ES-I3 (cell line): ENCODE data around the gene CAT.

ENCODE experiments used
- H3K36me3 ChIP-seq: 2 replicates; pipeline ENCODE4 v1.6.1; 2013; ENCODE audit warnings: mild to moderate bottlenecking, low read length, control low read depth, moderate library complexity; ENCODE audit not compliant: insufficient read depth
- H3K4me1 ChIP-seq: 2 replicates; pipeline ENCODE4 v1.6.1; 2013; ENCODE audit warnings: mild to moderate bottlenecking, control low read depth, low read length; ENCODE audit not compliant: insufficient read depth
- H3K9ac ChIP-seq: 2 replicates; pipeline ENCODE4 v1.6.1; 2013; ENCODE audit warnings: low read depth, mild to moderate bottlenecking, low read length, moderate library complexity
- H3K9me3 ChIP-seq: 2 replicates; pipeline ENCODE4 v1.6.1; 2013; ENCODE audit warnings: mild to moderate bottlenecking, low read length, moderate library complexity; ENCODE audit not compliant: control insufficient read depth, insufficient read depth

The CAT gene

DNA sequence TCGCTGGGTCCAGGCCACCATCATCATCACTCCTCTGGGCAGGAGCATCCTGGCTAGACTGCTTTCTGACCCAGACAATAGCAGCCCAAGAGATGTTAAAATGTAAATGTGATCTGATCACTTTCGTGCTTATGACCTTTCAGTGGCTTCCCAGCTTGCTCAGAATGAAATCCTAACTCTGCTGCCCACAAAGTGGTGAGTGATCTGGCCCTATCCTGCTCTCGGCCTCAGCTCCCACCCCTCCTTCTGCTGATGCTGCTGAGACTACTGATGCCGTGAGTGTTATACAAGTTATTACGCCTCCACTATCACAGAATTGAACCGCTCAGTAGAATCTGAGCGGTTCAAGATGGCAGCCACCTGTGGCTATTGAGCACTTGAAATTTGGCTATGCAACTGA, 48.7 kb downstream of the CAT start:
- no peaks in the 10 kb centered on the region for H3K36me3 ChIP-seq
- H3K9me3 ChIP-seq = no peaks in the 10 kb centered on the region
- no peak overlapping the region for H3K9ac ChIP-seq
- no peaks in the 10 kb centered on the region for H3K4me1 ChIP-seq

DNA sequence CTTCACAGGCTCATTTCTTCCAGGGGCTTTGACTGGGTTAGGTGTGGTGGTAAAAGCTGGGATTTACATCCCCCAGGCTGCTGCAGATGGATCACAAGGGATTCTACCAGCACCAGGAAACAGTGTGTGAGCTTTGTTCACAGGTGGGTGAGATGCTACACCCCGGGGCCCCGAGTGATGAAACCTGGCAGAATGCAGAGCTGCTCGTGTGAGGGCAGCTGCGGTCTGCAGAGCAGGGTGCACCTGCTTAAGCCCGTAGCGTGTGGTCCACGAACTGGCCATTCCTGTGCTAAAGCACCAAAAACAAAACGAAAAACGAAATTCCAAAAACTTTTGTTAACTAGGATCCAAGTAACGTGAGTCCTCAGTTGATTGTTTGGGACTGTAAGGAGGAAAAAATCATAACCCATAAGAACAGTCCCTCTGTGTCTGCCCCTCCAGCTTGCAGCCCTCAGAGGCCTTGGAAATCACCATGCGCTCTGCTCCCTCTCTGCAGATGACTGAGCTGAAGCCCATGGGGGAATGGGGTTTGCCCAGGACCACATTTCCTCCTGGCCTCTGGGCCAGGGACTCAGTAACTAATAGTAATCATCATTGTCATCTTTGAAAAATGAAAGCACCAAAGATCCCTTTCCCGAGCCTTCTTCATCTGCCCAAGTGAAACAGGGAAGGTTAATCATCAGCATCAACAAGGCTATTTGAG, 50.3 kb downstream of the CAT start:
- no peak overlapping the region for H3K9ac ChIP-seq
- H3K36me3 ChIP-seq = no peaks in the 10 kb centered on the region

DNA sequence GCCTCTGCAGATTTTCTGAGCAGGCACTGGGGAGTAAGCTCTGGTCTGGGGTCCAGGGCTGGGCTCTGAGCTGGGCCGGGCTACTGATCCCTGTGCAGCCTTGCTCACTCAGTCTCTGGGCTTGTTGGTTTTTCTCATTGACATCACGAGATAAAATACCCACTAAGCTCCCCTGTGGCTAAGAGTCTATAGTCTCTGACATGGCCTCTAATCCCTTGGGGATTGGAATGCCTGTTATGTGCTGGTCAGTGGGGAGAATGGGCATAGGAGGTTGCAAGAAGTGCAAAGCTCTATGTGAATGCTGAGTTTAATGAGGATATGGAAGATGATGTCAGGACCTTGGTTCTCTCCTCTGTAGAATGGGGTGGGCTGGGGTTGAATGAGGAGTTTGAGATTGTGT, 51.6 kb downstream of the CAT start:
- Histone ChIP-seq H3K4me1 (no peaks in the 10 kb centered on the region; the same call in 1 of the 2 replicates), H3K36me3 (no peaks in the 10 kb centered on the region), H3K9ac (no peak overlapping the region), H3K9me3 (no peaks in the 10 kb centered on the region)

More for the DNA sequence above, 50.3 kb downstream of the CAT start:
- Histone ChIP-seq H3K9me3 (no peaks in the 10 kb centered on the region), H3K4me1 (no peaks in the 10 kb centered on the region)

- Histone ChIP-seq H3K4me1 (peaks cover 3% of the 10 kb centered on the region; the same call in 1 of the 2 replicates), H3K36me3 (no peaks in the 10 kb centered on the region), H3K9ac (no peak overlapping the region), H3K9me3 (no peaks in the 10 kb centered on the region)
These were observed 54.2 kb downstream of the CAT start for GRCh38 chr11:34492806-34493414.

DNA sequence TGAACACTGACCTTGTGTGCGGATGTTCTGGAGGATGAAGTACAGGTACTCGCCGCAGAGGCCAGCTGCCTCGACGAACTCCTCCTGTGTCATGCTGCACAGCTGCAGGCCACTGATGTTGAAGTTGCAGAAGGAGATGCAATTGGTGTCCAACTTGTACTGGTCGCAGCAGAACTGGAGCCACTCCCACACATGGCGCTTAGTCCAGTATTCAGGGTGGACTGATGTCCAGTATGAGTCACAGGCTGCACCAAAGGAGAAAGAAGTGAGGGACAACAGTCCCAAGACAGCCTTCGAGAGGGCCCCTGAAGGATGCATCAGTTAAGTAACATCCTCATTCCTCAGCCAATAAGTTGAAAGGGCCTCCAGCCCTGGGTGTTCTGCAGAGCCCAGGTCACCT, 54.7 kb downstream of the CAT start:
- H3K9me3 ChIP-seq = no peaks in the 10 kb centered on the region
- H3K36me3 ChIP-seq = no peaks in the 10 kb centered on the region
- H3K4me1 ChIP-seq = peaks cover 3% of the 10 kb centered on the region; the same call in 1 of the 2 replicates
- no peak overlapping the region for H3K9ac ChIP-seq

DNA sequence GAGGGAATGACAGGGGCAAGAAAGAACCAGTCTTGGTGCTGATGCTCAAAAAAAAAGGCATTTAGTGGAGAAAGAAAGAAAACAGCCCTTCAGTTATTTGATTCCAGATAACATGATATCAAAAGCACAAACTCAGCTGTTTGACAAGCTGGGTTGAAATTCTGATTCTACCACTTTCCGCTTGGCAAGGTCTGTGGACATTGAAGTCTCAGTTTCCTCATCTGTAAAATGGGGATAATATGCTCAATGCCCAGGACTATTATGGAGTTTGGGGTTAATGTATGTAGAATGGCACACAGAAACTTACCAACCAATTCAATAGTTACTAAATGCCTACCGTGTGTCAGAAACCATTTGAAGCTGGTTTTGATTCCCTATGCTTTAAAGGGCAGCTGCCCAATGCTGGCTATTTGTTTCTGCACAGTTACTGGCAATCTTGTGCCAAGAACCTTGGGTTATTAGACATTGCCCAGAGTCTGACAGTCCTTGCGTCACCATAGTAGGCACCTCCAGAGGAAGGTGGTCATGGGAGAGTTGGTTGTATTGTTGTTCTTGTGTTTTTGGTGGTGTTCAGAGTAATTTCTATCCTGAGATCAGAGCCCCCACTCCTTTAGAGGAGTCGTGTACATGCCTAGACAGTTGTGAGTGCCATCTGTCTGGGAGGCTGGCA, 55.3 kb downstream of the CAT start:
- Histone ChIP-seq H3K36me3 (no peaks in the 10 kb centered on the region), H3K4me1 (peaks cover 3% of the 10 kb centered on the region; the same call in 1 of the 2 replicates), H3K9me3 (no peaks in the 10 kb centered on the region), H3K9ac (no peak overlapping the region)

DNA sequence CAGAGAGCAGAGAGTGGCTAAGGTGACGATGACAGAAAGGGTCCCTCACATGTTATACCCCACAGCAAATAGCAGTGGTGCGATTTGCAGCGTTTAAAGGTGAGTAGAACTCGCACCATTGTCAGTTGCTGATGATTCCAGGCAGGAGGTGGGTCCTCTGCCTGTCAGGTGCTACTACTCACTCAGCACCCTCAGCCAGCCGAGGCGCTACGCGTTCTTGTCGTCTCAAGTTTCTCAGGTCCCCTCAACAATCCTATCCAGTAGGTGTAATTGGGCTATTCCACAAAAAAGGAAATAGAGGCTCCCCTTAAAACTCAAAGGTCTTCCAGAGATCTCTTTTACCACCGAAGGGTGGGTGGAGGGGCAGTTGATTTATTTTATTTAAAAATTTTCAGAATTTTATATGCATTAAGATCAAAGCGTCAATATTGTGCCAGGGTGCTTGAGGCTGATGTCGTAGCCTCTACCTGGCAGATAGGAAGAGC, 56.5 kb downstream of the CAT start:
- H3K4me1 ChIP-seq = peaks cover 3% of the 10 kb centered on the region; the same call in 1 of the 2 replicates
- no peaks in the 10 kb centered on the region for H3K9me3 ChIP-seq
- H3K9ac ChIP-seq = no peak overlapping the region
- H3K36me3 ChIP-seq = no peaks in the 10 kb centered on the region

DNA sequence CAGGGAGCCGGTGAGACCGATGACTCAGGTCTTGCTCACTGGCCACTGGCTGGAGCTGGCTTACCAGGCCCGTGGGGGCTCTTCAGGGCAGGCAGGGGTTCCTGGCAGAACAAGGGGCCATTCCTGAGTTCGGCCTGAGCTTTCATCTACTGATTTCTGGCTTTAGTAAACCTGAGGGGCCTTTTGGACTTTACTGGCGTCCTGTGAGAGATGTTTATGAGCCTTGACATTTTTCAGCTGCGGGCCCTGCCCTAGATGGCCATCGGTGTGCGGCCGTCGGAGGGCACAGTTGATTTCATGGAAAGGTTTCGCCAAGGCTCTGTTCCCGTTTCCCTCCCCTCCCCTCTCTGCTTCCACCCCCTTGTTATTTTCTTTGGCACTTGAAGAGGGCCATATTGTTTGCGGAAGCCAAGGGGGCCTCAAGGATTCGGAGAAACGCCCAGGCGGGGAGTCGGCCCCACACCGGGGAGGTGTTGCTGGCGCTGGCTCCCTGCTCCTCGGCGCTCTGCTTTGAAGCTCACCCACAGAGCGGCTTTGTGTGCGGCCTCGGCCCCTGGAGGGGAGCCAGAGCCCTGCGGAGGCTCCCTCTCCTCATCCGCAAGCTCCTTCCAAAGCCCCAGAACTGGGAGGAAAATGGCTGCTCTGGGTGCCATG, 57.1 kb downstream of the CAT start:
- Histone ChIP-seq H3K4me1 (peaks cover 3% of the 10 kb centered on the region; the same call in 1 of the 2 replicates), H3K9ac (no peak overlapping the region), H3K36me3 (no peaks in the 10 kb centered on the region), H3K9me3 (no peaks in the 10 kb centered on the region)

DNA sequence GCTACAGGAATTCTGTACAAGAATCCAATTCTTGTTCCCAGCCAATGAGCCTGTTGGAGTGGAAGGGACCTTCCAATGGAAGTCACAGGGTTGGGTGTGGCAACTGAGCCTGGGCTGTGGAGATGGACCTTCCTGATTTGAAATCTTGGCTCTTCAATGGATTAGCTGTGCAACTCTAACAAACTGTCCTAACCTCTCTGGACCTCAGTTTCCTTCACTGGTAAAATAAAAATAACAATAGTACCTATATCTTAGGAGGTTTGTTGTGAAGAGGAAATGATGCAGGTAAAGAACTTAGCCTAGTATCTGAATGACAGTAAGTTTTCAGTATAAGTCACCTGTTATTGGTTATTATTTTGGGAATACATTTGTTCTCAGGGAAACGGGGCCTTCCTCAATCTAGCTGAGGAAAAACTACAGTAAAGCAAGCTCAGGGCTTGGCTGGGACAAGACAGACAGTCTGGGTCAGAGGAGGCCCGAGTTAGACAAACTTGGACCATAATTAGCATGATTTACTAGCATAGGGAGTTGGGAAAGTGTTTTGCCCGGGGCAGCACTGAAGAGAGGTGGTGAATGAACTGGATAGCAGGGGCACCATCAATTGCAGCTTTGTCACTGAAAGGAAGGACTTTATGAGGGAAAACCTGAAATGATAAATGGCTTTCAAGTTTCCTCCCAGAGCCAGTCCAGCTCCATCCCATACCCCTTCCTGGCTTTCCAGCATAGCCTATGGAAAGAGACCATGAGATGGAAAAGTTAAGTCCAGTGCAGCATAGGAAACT, 61.2 kb downstream of the CAT start:
- no peak overlapping the region for H3K9ac ChIP-seq
- H3K9me3 ChIP-seq = no peaks in the 10 kb centered on the region
- H3K4me1 ChIP-seq = peaks cover 3% of the 10 kb centered on the region; the same call in 1 of the 2 replicates
- H3K36me3 ChIP-seq = no peaks in the 10 kb centered on the region

- Histone ChIP-seq H3K9ac (no peak overlapping the region), H3K36me3 (no peaks in the 10 kb centered on the region), H3K4me1 (no peaks in the 10 kb centered on the region), H3K9me3 (no peaks in the 10 kb centered on the region)
These were observed 62.8 kb downstream of the CAT start for GRCh38 chr11:34501500-34501899.

- Histone ChIP-seq H3K4me1 (no peaks in the 10 kb centered on the region), H3K9me3 (no peaks in the 10 kb centered on the region), H3K36me3 (no peaks in the 10 kb centered on the region), H3K9ac (no peak overlapping the region)
These were observed 63.2 kb downstream of the CAT start for GRCh38 chr11:34501949-34502348.

DNA sequence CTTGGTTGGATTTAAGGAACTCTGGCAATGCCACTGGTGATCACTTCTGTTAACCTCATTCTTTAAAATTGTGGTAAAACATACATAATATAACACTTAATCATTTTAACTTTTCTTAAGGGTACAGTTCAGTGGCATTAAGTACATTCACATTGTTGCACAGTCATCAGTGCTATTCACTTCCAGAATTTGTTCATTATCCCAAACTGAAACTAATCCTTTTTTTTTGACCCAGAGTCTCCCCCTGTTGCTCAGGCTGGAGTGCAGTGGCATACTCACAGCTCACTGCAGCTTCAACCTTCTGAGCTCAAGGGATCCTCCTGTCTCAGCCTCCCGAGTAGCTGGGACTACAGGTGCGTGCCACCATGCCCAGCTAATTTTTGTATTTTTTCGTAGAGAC, 64.2 kb downstream of the CAT start:
- no peaks in the 10 kb centered on the region for H3K4me1 ChIP-seq
- H3K36me3 ChIP-seq = no peaks in the 10 kb centered on the region
- H3K9me3 ChIP-seq = no peaks in the 10 kb centered on the region
- H3K9ac ChIP-seq = no peak overlapping the region

GRCh38 chr11:34505874-34506273, 67.1 kb downstream of the CAT start:
- H3K36me3 ChIP-seq = no peaks in the 10 kb centered on the region
- no peaks in the 10 kb centered on the region for H3K9me3 ChIP-seq
- no peak overlapping the region for H3K9ac ChIP-seq
- H3K4me1 ChIP-seq = no peaks in the 10 kb centered on the region

GRCh38 chr11:34507156-34507555, 68.4 kb downstream of the CAT start:
- no peak overlapping the region for H3K9ac ChIP-seq
- H3K4me1 ChIP-seq = no peaks in the 10 kb centered on the region
- no peaks in the 10 kb centered on the region for H3K36me3 ChIP-seq
- no peaks in the 10 kb centered on the region for H3K9me3 ChIP-seq
